Activated CD8-positive, alpha-beta memory T cell treated with anti-CD3 and anti-CD28 coated beads, Interleukin-2, amount 50 U/mL, for 4 hours (primary cell): ENCODE results near the gene ANTKMT.

Experiments
- DNase-seq: peaks from one replicate; pipeline ENCODE4 v3.0.0-alpha.2; 2020

ANTKMT gene, protein sequence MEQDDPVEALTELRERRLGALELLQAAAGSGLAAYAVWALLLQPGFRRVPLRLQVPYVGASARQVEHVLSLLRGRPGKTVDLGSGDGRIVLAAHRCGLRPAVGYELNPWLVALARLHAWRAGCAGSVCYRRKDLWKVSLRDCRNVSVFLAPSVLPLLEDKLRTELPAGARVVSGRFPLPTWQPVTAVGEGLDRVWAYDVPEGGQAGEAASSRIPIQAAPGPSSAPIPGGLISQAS

GRCh38 chr16:720990-721764 is at the start of gene ANTKMT:
Gene ANTKMT, plus strand, starts transcription at chr16:721146. Its CDS starts 129 bp downstream, at chr16:721275.
- DNase-seq: peak; percentile 75

DNA sequence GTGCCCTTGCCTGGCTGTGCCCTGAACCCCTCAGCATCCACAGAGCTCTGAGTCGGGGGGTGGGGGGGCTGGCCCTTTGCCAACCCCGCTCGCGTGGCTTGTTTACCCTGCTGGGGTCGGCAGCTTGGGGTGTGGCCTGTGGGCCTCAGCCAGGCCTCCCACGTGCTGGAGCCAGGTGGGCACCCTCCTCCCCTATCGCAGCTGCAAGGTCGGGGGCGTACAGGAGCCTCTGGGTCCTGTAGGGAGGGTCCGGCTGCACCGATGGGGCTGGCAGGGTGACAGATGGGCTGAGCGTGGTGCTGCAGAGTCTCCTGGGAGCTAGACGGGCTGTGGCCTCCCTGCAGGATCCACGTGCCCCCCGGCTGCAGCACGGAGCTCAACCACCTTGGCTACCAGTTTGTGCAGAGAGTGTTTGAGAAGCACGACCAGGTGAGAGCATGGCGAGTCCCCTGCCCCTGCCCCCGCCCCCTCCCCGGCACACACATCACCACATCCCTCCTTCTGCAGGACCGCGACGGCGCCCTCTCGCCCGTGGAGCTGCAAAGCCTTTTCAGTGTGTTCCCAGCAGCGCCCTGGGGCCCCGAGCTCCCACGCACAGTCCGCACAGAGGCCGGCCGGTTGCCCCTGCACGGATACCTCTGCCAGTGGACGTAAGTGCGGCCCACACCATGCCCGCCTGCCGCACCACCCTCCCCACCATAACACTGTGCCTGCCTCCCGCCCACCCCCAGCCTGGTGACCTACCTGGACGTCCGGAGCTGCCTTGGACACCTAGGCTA is 49.4 kb upstream of the ANTKMT start:
- no peak for DNase-seq

- no peak for DNase-seq
Measured at GRCh38 chr16:672371-672770, 48.6 kb upstream of the ANTKMT start.

- no peak for DNase-seq
Measured at GRCh38 chr16:672851-673250, 48.1 kb upstream of the ANTKMT start.

DNA sequence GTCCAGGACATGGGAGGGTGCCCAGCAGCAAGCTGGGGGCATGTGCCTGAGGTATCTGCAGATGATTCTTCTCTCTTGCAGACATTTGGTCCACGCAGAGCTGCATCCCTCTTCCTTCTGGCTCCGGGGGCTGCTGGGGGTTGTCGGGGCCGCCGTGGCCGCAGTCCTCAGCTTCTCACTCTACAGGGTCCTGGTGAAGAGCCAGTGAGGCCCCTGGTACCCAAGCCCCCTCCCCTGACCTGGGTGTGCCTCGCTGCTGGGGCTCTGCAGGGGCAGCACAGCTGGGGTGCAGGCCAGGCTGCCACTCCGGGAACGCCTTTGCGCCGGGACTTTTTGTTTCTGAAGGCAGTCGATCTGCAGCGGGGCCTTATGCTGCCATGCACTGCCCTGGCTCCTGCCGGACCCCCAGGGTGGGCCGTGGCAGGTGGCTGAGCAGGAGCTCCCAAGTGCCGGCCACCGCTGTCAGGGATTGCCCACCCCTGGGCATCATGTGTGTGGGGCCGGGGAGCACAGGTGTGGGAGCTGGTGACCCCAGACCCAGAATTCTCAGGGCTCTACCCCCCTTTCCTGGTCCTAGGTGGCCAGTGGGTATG is 47.5 kb upstream of the ANTKMT start:
- DNase-seq: no peak

DNA sequence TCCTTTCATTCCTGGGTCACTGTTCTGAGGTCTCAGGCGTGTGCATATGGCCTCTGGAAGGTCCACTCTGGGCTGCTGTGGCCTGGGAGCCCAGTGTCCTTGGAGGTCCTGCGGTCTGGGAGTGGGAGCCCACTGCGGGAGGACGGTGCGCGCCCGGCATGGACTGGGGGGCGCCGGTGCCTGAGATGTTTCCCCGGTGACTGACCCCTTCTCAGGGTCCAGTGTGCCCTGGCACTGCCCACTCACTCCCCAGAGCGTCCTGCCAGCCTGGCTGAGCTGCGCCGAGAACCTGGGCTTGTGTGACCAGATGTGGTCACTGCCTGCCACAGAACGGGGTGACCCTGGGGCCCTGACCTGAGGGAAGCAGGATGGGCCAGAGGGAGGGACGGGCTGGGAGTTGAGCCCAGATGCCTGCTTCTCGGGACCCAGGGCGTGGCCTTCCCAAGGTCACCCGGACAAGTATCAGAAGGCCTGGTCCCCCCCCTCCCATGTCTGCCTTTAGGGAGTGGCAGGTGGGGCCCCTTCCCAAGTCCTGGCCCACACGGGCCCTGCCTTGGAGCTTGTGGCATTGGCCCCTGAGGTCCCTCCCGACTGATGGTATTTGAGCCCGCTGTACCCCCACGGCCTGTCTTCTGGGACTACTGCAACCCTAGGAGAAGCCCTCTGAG is 46.6 kb upstream of the ANTKMT start:
- DNase-seq: no peak

DNA sequence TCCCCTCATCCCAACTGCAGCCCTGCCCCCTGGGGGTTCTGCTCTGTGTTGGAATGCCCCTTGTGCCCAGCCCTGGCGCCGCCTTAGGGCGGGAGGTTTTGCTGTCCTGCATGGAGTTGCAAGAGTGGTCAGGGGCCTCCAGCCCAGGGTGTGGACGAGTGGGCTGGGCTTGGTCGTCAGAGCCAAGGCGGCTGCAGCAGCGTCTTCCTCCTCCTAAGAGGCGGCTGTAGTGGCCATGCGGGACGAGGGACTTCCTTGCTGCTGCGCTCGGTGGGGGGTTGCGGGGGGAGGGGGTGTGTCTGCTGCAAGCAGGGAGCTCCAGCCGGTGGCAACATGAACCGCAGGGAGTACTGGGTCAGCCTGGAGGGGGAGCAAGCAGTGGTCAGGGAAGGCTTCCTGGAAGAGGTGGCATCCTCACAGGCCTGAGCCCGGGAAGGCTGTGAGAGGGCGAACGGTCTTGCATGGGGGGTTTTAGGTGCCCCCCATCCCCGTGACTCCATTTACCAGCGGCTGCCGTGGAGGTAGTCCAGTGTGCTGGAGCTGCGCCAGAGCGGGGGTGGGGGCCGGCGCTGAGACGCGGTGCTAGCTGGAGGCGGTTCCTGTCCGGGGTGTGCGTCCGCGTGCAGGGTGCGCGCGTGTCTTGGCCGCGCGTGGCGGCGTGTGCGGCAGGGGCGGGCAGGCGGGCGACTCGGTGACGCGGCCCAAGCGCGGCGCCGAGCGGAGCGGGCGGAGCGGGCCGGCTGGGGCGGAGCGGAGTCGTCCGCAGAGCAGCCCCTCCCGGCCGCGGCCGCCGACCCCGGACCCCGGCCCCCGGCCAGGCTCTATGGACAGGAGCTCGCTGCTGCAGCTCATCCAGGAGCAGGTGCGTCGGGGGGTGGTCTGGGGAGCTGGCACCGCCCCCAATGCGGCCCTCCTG is 45.7 kb upstream of the ANTKMT start, which contains the start of gene RHBDL1:
Gene RHBDL1, plus strand, starts transcription at position 704 of the 916 bp plus-strand sequence. Its CDS starts 120 bp downstream, at position 824.
- DNase-seq: no peak

- no peak for DNase-seq
Measured at GRCh38 chr16:675884-676564, 44.9 kb upstream of the ANTKMT start.

DNA sequence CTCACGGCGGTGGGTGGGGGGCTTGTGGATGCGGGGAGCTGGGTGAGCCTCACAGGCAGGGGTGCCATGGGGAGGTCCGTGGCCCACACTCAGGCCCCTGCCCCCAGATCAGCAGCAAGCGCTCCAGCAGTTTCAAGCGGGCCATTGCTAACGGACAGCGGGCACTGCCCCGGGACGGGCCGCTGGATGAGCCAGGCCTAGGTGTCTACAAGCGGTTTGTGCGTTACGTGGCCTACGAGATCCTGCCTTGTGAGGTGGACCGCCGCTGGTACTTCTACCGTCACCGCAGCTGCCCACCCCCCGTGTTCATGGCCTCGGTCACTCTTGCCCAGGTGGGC is 44.4 kb upstream of the ANTKMT start:
- DNase-seq: no peak

GRCh38 chr16:676913-677312 is 44.0 kb upstream of the ANTKMT start:
- no peak for DNase-seq

DNA sequence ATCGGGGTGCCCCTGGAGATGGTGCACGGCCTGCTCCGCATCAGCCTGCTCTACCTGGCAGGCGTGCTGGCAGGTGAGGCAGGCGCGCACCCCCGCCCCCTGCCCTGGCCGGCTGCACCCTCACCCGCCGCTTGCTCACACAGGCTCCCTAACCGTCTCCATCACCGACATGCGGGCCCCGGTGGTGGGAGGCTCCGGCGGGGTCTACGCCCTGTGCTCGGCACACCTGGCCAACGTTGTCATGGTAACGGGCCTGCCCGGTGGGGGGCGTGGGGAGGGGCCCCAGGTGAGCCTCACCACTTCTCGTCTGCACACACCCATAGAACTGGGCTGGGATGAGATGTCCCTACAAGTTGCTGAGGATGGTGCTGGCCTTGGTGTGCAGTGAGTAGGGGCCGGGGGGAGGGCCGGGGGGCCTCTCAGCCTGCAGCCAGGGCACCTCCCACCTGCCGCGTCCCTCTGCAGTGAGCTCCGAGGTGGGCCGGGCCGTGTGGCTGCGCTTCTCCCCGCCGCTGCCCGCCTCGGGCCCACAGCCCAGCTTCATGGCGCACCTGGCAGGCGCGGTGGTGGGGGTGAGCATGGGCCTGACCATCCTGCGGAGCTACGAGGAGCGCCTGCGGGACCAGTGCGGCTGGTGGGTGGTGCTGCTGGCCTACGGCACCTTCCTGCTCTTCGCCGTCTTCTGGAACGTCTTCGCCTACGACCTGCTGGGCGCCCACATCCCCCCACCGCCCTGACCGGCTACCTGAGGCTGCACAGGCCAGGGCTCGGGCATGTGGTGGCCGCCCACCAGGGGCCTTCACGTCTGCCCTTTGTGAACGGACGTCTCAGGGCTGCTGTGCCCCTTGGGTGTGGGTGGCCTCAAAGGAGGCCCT is 43.4 kb upstream of the ANTKMT start:
- no peak for DNase-seq

- DNase-seq: no peak
Measured at GRCh38 chr16:678209-678857, 42.6 kb upstream of the ANTKMT start.

DNA sequence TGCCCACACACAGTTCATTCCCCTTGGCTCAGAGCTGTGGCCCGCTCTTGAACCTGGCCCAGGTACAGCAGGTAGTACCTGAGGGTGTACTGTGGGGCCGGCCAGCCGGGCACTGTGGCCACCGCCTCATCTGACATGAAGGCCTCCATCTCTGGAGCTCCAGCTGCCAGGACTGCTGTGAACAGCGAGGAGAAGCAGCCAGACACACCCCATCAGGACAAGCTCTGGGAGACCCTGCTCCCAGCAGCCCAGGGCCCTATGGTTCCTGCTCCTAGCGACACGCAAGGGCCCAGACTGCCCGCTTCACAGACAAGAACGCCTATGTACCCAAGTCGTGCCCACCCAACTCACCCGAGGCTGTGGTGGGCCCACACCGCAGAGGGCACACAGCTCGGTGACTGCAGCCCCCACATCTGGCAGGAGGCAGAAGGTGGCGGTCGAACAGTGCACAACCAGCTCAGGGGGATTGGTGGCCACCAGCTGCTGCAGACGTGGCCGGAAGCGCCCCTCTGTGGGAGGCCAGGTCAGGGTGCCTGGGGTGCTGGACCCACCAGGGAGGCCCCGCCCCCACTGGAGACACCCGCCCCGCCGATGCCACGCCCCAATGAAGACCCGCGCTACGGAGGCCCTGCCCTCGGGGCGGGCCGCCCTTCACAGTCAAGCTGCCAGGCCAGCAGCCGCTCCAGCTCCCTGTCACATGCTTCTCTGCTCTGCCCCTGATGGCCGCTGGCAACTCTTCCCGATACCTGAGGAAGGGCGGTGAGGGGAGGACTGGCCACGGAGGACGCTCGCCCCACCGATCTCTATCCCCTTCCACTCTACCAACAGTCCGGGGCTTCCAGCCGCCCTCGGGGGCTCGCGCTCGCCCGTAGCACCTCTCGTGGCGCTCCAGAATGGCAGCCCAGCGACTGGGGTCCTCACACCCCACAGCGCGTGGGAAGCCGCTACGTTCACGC is 41.8 kb upstream of the ANTKMT start:
- peak; percentile 55 for DNase-seq

DNA sequence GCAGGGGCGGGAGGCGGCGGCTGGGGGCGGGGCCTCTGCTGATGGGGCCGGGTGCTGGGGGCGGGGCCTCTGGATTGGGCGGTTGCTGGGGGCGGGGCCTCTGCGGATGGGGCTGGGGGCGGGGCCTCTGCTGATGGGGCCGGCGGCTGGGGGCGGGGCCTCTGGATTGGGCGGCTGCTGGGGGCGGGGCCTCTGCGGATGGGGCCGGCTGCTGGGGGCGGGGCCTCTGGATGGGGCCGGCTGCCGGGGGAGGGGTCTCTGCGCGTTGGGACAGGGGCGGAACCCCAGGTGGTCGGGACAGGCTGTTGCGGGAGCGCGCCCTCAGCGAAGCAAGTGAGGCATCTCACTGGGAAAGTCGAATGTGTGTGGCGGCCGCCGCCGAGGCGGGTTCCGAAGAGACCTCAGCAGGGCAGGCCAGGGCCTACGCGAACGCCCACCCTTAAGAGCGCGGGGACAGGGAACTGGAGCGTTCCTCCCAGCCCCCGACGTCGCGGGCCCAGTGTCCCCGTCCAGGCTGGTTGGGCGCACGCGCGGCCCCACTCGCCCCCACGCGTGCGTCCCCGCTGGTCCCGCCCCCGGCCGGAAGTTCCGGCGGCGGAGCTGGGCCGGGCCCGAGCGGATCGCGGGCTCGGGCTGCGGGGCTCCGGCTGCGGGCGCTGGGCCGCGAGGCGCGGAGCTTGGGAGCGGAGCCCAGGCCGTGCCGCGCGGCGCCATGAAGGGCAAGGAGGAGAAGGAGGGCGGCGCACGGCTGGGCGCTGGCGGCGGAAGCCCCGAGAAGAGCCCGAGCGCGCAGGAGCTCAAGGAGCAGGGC is 40.9 kb upstream of the ANTKMT start, which contains the start of gene STUB1:
Gene STUB1, plus strand, starts transcription at position 597 of the 811 bp plus-strand sequence. Its CDS starts 116 bp downstream, at position 713.
- peak; percentile 88 for DNase-seq

GRCh38 chr16:680625-680945 is 40.4 kb upstream of the ANTKMT start:
- DNase-seq: no peak

DNA sequence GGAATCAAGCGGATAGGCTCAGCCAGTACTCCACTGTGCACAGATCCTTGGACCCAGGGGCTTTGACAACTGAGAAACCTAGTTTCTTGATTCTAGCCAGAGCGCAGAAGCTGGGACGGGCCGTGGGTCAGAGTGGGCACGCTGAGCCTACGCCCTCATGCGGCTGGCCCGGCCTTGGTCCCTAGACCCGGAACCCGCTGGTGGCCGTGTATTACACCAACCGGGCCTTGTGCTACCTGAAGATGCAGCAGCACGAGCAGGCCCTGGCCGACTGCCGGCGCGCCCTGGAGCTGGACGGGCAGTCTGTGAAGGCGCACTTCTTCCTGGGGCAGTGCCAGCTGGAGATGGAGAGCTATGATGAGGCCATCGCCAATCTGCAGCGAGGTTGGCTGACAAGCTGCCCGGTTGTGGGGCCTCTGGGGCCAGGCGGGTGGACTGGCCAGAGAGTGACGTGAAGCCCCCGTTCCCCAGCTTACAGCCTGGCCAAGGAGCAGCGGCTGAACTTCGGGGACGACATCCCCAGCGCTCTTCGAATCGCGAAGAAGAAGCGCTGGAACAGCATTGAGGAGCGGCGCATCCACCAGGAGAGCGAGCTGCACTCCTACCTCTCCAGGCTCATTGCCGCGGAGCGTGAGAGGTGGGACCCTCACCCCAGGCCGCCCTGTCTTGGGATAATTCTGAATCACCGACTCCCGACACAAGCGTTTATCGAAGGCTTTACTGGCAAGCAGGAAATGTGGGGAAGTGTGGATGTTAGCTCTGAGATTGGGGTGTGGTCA is 39.8 kb upstream of the ANTKMT start:
- no peak for DNase-seq
